ENCODE data around the gene SELENOO. TPM values are rescaled to one million over a fixed set of nuclear protein-coding genes. Genes with fewer than 3 reads are reported as not detected.
A peak's percentile ranks its signal among the peaks of the same experiment; 100 is the strongest.

Gene SELENOO
- total and polyA plus RNA-seq, 2 donors (not counting 1 experiment from before 2014, with no cell fraction given): 62.1 to 74.6 TPM

DNA sequence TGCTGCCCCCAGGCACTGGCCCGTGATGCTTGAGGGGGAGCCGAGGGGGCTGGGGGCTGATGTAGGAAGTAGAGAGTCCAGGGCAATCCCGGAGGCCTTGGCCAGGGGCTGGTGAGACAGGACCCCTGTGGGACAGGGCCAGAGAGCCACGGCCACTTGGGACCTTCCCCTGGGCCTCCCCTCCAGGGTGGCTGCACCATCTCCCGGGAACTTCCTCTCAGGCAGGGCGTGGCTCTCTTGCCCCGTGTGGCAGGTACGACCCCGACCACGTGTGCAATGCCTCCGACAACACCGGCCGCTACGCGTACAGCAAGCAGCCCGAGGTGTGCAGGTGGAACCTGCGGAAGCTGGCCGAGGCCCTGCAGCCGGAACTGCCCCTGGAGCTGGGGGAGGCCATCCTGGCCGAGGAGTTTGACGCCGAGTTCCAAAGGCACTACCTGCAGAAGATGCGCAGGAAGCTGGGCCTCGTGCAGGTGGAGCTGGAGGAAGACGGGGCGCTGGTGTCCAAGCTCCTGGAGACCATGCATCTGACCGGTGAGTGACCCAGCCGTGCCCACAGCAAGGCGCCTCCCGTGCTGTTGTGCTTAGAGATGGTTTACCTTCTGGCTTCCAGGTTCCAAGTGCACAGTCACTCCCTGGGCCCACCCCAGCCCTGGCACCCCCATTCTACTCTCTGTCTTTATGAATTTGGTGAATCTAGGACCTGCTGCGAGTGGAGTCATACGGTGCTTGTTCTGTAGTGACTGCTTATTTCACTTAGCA, 9.7 kb downstream of the SELENOO start:
- TF ChIP-seq, protein P1, sequence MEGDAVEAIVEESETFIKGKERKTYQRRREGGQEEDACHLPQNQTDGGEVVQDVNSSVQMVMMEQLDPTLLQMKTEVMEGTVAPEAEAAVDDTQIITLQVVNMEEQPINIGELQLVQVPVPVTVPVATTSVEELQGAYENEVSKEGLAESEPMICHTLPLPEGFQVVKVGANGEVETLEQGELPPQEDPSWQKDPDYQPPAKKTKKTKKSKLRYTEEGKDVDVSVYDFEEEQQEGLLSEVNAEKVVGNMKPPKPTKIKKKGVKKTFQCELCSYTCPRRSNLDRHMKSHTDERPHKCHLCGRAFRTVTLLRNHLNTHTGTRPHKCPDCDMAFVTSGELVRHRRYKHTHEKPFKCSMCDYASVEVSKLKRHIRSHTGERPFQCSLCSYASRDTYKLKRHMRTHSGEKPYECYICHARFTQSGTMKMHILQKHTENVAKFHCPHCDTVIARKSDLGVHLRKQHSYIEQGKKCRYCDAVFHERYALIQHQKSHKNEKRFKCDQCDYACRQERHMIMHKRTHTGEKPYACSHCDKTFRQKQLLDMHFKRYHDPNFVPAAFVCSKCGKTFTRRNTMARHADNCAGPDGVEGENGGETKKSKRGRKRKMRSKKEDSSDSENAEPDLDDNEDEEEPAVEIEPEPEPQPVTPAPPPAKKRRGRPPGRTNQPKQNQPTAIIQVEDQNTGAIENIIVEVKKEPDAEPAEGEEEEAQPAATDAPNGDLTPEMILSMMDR (IDR thresholded peaks at IDR 0.05): no peak
- no peak for TF ChIP-seq EZH2 (IDR thresholded peaks at IDR 0.05; ENCODE audit: borderline replicate concordance, insufficient read depth, low read depth, low read length, poor library complexity, severe bottlenecking)
- H3K4me2 ChIP-seq (replicated peaks; ENCODE audit: low read depth, low read length, poor library complexity, severe bottlenecking): no peak overlapping the region
- H3K27ac ChIP-seq (ENCODE audit: low read length in 2 of 2): no peak overlapping the region
- H4K20me1 ChIP-seq (ENCODE audit: control insufficient read depth, insufficient read depth, low read length, poor library complexity, severe bottlenecking): peaks cover 81% of the 10 kb centered on the region
- H3K4me1 ChIP-seq (ENCODE audit: control insufficient read depth in 2 of 2, insufficient read depth in 2 of 2, low read length in 2 of 2): peaks cover 15 to 26% of the 10 kb centered on the region in 2 donors
- H3K27me3 ChIP-seq (replicated peaks in 1 of 4; ENCODE audit: control extremely low read depth in 1 of 4, control insufficient read depth in 3 of 4, insufficient read depth in 4 of 4, low read length in 3 of 4): no peaks in the 10 kb centered on the region
- H3K9ac ChIP-seq (ENCODE audit: low read length): no peak overlapping the region
- Mint-ChIP-seq H3K9me3 (ENCODE audit: insufficient read depth) (no peaks in the 10 kb centered on the region), H3K27me3 (no peaks in the 10 kb centered on the region), H3K4me3 (no peak overlapping the region), H3K27ac (no peak overlapping the region), H3K4me1 (peaks cover 32% of the 10 kb centered on the region)
- peaks cover 29% of the 10 kb centered on the region for H3K79me2 ChIP-seq (ENCODE audit: control insufficient read depth, insufficient read depth, low read length)
- H3K9me3 ChIP-seq (ENCODE audit: control extremely low read depth in 1 of 3, control insufficient read depth in 2 of 3, insufficient read depth in 1 of 3, low read length in 2 of 3): no peaks in the 10 kb centered on the region
- H3K36me3 ChIP-seq (replicated peaks in 1 of 2; ENCODE audit: control extremely low read depth in 1 of 2, control insufficient read depth in 1 of 2, extremely low read depth in 1 of 2, insufficient read depth in 2 of 2, low read length in 1 of 2): peaks cover 0 to 47% of the 10 kb centered on the region in 2 experiments
- peak; percentile 35 for DNase-seq
- intact Hi-C loops (cut with micrococcal nuclease): loop anchor here (2.0 kb wide), 1 partner anchor 38 kb away; no protein-coding TSS in a partner anchor
- ChIA-PET CTCF (interaction anchor here (0.7 to 6.4 kb wide), 6 partner anchors 21 to 280 kb away, joined by 3 to 57 read pairs (median 4); no protein-coding TSS in a partner anchor), POLR2A (no interaction called here)
- no peak overlapping the region for H2AFZ ChIP-seq (ENCODE audit: insufficient read depth, low read depth, low read length, poor library complexity, severe bottlenecking)
- H3K4me3 ChIP-seq (ENCODE audit: control extremely low read depth in 1 of 5, extremely low read depth in 1 of 5, insufficient read depth in 1 of 5, low read depth in 2 of 5, low read length in 4 of 5): no peak overlapping the region
- ATAC-seq (ENCODE audit: low read depth): no peak
- WGBS (ENCODE audit: insufficient coverage): 93% methylated on average over 32 of the region's 32 CpGs

DNA sequence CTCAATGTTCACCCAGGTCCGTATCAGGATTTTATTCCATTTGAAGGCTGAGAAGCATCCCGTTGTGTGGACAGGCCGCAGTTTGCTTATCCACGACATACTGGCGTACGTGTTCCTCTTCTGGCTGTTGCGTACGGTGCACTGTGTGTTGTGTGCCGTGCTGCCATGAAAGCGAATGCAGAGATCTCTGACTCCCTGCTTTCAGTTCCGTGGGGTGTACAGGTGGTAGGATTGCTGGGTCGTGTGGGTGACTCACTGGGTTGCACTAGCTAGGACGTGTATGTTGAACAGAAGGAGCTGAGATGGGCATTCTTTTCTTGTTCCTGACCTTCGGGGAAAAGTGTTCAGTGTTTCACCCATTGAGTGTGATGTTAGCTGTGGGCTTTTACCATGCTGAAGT, 10.3 kb downstream of the SELENOO start:
- H3K27me3 ChIP-seq (replicated peaks in 1 of 4; ENCODE audit: control extremely low read depth in 1 of 4, control insufficient read depth in 3 of 4, insufficient read depth in 4 of 4, low read length in 3 of 4): no peaks in the 10 kb centered on the region
- Mint-ChIP-seq H3K4me3 (no peak overlapping the region), H3K27ac (no peak overlapping the region), H3K9me3 (ENCODE audit: insufficient read depth) (no peaks in the 10 kb centered on the region), H3K27me3 (no peaks in the 10 kb centered on the region), H3K4me1 (peaks cover 31% of the 10 kb centered on the region)
- peaks cover 15 to 26% of the 10 kb centered on the region in 2 donors for H3K4me1 ChIP-seq (ENCODE audit: control insufficient read depth in 2 of 2, insufficient read depth in 2 of 2, low read length in 2 of 2)
- peaks cover 27% of the 10 kb centered on the region for H3K79me2 ChIP-seq (ENCODE audit: control insufficient read depth, insufficient read depth, low read length)
- peaks cover 75% of the 10 kb centered on the region for H4K20me1 ChIP-seq (ENCODE audit: control insufficient read depth, insufficient read depth, low read length, poor library complexity, severe bottlenecking)
- ATAC-seq (ENCODE audit: low read depth) (no peak), DNase-seq (no peak)
- no peak overlapping the region for H3K9ac ChIP-seq (ENCODE audit: low read length)
- TF ChIP-seq EZH2 (IDR thresholded peaks at IDR 0.05; ENCODE audit: borderline replicate concordance, insufficient read depth, low read depth, low read length, poor library complexity, severe bottlenecking): no peak
- H3K9me3 ChIP-seq (ENCODE audit: control extremely low read depth in 1 of 3, control insufficient read depth in 2 of 3, insufficient read depth in 1 of 3, low read length in 2 of 3): no peaks in the 10 kb centered on the region
- ChIA-PET POLR2A (no interaction called here), CTCF (interaction anchor here (0.7 to 6.4 kb wide), 8 partner anchors 22 to 280 kb away, joined by 3 to 57 read pairs (median 3); no protein-coding TSS in a partner anchor)
- intact Hi-C loops (cut with micrococcal nuclease): loop anchor here (2.0 kb wide), 1 partner anchor 38 kb away; no protein-coding TSS in a partner anchor
- H3K4me3 ChIP-seq (ENCODE audit: control extremely low read depth in 1 of 5, extremely low read depth in 1 of 5, insufficient read depth in 1 of 5, low read depth in 2 of 5, low read length in 4 of 5): no peak overlapping the region
- H3K4me2 ChIP-seq (replicated peaks; ENCODE audit: low read depth, low read length, poor library complexity, severe bottlenecking): no peak overlapping the region
- H2AFZ ChIP-seq (ENCODE audit: insufficient read depth, low read depth, low read length, poor library complexity, severe bottlenecking): no peak overlapping the region
- no peak overlapping the region for H3K27ac ChIP-seq (ENCODE audit: low read length in 2 of 2)
- WGBS (ENCODE audit: insufficient coverage): 94% methylated on average over 14 of the region's 14 CpGs
- H3K36me3 ChIP-seq (replicated peaks in 1 of 2; ENCODE audit: control extremely low read depth in 1 of 2, control insufficient read depth in 1 of 2, extremely low read depth in 1 of 2, insufficient read depth in 2 of 2, low read length in 1 of 2): peaks cover 0 to 51% of the 10 kb centered on the region in 2 experiments
